ENCODE measurements around the gene IL34.
"Not testable (repeated sequence)": the region's sequence is repeated elsewhere in the genome, so short reads cannot be mapped to it uniquely, and the experiment has no call there.

IL34 gene

DNA sequence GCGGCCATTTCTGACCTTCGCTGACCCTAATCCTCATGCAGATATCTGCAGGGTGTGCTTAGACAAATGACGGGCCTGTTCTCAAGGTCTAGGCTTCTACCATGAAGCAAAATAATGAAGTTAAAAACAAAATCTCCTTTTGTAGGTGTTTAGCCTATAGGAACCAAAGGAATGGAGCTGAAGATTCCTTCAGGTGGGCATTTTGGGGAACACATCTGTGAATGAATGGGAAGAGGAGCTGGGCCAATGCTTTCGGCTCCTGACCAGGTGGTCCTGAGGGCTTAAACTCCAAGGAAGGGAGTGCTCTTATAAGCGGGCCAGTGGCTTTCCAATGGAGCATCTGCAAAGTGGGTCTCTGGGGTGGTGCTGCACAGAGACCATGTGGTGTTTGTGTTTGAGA is 14.1 kb upstream of the IL34 start:
- no peak for DNase-seq

DNA sequence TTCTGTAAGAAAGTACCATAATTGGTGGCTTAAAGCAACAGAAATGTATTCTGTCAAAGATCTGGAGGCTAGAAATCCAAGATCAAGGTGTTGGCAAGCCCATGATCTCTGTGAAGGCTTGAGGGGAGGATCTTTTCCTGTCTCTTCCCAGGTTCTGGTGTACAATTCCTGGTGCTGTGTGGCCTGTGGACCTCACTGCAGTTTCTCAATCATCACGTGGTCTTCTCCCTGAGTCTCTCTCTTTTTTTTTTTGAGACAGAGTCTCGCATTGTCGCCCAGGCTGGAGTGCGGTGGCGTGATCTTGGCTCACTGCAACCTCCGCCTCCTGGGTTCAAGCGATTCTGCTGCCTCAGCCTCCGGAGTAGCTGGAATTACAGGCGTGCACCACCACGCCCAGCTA is 12.7 kb upstream of the IL34 start:
- not testable (repeated sequence) for DNase-seq

DNA sequence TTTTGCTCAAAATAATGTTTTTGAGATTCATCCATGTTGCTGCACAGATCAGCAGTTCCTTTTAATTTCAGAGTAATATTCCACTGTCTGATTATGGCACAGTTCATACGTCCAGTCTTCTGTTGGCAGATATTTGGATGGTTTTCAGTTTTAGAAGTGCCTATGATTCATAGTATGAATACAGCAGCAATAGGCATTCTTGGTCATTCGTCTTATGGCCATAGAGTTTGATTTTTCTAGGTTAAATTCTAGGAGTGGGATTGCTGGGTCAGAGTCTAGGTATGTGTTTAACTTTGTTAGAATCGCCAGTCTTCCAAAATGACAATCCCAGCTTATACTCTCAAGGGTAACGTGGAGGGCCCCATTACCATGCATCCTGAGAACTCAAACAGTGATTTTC is 11.5 kb upstream of the IL34 start:
- no peak for DNase-seq

- no peak for DNase-seq
Measured at GRCh38 chr16:70635336-70636016, 10.9 kb upstream of the IL34 start.

DNA sequence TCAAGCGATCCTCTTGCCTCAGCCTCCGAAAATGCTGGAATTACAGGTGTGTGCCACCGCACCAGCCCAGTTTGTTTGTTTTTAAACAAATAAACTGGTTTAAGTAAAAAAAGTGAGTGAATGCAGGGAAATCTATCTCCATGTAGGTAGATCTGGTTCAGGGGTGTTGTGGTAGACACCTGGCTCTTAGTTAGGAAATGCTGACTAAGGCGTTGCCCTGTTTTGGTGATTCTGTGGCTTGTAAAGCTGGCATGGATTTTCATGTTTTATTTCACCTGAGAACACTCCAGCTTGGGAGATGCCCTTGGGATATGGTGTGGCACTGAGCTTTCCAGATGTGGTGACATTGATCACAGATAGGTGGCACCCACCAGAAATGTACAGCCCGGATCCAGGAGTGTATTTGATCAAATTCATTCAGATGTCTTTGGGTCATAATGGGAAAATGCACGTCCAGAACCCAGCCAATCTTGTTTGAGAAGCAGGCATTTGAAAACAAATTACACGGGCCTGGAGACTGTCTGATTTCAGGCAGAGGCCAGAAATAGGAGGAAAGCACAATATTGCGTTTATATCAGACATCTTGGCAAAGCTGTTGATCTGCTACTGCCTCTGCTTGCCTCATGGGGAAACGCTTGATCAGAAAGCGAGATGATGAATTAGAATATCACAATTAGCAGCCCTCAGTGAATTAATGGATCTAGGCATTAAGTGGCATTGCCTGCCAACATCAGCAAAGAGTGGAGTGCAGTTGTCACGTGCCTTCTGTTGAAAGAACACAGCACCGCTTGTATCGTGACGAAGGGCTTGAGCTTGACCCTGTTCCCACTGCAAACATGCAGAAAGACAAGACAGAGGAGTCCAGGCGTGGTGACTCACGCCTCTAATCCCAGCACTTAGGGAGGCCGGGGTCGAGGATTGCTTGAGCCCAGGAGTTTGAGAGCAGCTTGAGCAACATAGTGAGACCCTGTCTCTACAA is 7.3 kb upstream of the IL34 start:
- no peak for DNase-seq

DNA sequence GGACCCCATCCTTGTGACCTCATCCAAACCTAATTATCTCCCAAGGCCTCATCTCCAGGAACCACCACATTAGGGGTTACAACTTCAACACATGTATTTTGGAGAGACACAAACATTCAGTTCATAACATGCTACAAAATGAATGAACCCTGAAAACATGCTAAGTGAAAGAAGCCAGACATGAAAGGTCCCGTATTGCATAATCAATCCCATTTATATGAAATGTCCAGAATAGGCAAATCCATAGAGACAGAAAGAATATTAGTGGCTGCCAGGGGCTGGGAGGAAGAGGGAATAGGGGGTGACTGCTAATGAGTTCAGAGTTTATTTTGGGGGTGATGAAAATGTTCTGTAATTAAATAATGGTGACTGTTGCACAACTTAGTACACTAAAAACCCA is 3.7 kb upstream of the IL34 start:
- no peak for DNase-seq

DNA sequence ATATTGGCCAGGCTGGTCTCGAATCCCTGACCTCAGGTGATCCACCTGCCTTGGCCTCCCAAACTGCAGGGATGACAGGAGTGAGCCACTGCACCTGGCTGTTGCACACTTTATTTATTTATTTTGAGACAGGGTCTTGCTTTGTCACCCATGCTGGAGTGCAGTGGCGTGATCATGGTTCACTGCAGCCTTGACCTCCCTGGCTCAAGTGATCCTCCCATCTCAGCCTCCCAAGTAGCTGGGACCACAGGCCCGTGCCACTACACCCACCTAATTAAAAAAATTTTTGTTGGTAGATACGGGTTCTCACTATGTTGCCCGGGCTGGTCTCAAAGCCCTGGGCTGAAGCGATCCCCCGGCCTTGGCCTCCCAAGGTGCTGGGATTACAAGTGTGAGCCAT is 3.1 kb upstream of the IL34 start:
- DNase-seq: not testable (repeated sequence)

DNA sequence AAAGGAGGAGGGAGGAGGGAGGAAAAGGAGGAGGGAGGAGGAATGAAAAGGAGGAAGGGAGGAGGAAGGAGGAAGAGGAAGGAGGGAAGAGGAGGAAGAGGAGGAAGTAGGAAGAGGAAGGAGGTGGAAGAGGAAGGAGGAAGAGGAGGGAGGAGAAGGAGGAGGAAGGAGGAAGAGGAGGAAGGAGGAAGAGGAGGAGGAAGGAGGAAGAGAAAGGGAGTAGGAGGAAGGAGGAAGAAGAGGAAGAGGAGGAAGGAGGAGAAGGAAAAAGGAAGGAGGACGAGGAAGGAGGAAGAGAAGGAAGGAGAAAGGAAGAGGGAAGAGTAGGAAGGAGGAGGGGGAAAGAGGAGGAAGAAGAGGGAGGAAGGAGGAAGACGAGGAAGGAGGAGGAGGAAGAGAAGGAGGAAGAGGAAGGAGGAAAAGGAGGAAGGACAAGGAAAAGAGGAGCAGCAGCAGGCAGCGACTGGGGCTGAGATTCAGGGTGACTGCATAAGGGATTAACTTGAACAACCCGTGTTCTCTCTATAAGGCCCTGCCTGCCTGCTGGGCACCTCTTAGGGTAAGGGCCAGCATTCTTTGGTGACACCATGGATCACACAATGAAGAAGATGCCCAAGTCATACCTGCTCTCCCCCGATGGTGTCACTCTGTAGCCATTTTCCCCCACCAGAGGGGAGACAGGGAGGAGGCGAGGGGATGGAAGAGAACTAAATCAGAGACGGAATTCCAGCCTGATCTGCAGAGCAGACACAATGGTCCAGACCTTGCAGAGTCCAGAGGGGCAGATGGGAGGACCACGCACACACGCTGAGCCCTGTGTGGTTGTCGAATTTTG is 1.4 kb upstream of the IL34 start:
- DNase-seq: no peak

DNA sequence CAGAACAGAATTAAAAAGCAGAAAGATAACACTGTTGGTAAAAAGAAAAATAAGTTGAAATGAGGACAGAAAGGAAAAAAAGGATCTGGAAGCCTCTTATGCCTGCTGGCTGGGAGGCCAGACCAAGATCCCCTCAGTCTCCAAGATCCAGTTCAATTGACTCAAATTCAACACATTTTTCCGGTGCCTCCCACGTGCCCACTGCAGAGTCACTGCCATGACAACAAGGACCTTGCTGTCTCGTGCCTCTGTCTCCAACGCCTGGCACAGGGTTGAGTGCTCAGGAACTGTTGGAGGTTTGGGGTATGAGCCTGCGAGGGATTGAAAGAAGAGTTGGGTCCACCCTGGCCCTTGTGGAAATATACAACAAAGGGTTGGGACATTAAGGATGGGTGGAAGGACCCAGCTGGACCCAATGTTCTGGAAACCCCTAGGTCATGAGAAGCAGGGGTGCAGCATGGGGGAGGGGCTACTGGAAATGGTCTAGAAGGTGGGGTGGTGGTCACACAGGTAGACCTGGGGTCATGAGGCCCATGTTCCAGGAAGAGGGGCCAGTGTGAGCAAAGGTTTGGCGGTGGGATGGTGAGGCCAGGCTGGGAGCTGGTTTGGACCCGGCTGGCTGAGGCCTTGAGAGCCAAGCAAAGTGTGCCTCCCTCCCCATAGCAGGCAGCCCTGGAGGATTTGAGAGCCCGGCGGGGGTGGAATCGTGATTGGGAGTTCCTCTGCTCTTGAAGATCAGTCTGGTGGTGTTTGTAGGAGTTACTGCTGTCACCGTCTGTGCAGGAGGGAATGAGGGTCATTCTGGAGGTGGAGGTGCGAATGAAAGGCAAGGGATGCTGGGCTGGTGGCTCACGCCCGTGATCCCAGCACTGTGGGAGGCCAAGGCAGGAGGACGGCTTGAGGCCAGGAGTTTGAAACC is 1.3 kb downstream of the IL34 start:
- no peak for DNase-seq

GRCh38 chr16:70648606-70649005 is 2.2 kb downstream of the IL34 start:
- no peak for DNase-seq

DNA sequence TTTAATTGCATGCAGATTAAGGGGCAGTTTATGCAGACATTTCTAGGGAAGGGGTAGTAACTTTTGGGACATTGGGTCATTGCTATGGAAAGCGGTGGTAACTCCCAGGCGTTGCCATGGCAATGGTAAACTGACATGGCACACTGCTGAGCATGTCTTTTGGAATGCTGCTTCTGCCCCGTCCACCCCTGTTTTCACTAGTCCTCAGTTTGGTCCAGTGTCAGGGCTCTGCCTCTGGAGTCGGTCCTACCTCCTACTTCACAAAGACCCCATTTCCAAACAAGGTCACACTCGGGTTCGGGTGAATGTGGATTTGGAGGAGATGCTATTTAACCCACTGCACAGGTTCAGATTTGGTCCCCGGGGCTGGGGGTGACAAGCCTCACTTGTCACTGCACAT is 2.9 kb downstream of the IL34 start:
- no peak for DNase-seq

GRCh38 chr16:70650216-70650615 is 3.9 kb downstream of the IL34 start:
- no peak for DNase-seq

- DNase-seq: no peak
Measured at GRCh38 chr16:70651524-70651923, 5.2 kb downstream of the IL34 start.

GRCh38 chr16:70652322-70652721 is 6.0 kb downstream of the IL34 start:
- no peak for DNase-seq

- DNase-seq: no peak
Measured at GRCh38 chr16:70653406-70653805, 7.0 kb downstream of the IL34 start.

DNA sequence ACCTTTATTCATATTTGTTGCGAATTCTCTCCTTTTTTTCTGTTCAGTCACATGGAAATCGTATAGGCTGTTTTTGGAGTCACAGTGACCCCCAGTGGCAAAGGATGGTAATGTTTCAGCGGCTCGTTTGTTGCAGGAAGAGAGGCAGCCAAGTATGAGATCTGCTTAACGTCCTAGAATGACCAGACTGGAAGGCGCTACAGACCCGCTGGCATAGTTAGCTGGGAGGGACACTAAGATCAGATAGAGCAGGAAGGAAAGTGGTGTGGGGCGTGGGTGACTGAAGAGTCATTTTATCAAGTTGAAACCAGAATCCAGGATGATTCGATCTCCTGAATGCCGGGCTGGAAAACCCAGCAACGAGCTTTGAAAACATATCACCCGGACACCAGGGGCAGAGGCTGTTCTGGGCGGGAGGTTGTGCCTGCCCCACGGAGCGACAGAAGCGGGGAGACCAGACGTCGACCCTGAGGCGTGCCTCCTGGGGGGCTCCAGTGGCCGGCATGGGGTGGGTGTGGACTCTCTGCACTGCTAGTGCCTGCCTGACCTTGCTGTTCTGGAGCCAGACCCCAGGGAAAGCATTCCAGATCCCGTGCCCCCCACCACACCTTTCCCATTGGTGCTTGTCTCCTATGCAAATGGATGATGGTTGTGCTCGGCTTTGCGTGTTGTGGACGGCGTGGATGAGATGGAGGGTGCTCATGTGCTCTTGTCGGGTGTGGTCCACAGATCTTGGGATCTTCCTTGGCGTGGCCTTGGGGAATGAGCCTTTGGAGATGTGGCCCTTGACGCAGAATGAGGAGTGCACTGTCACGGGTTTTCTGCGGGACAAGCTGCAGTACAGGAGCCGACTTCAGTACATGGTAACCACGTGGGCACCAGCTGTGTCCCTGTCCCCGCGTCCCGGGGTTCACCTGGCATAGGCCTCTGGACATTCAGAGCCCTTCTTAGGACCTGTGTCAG is 7.7 kb downstream of the IL34 start:
- DNase-seq: peak; percentile 7 to 73

GRCh38 chr16:70656065-70656711 is 9.8 kb downstream of the IL34 start:
- DNase-seq: no peak

DNA sequence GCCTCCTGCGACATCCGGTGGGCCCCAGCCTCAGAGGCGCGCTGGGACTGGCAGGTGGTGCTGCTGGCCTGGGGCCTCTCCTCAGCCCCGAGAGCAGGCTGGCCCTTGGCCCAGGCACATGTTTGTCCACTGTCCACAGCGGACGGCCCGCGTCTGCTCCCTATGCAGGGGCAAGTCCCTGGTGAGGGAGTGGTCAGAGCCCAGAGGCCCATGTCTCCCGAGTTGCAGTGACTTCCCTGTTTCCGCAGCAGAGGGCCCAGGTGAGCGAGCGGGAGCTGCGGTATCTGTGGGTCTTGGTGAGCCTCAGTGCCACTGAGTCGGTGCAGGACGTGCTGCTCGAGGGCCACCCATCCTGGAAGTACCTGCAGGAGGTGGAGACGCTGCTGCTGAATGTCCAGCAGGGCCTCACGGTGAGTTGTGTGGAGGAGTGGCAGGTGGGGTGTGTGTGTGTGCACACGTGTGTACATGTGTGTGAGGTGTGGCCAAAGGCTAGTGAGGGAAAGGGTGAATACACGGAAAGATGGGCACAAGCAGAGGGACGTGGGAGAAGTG is 10.4 kb downstream of the IL34 start:
- DNase-seq: no peak

DNA sequence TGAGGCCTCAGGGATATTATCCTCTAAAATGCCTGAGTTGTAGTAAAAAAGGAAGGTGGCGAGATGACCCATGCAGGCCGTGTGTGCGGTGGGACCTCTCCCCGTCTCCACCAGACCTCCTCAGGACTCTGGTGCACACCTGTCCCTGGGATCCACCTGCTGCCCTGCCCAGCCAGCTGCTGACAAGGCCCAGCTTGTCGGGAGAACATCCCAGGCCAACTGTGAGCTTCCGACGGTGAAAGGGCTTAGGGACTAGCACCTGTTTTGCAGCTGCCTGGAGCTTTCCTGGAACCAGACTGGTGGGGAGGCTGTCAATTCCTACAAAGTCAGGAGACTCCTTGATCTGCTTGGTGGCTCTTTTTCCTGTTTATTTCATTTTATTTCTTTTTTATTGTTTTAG is 11.6 kb downstream of the IL34 start:
- DNase-seq: no peak

DNA sequence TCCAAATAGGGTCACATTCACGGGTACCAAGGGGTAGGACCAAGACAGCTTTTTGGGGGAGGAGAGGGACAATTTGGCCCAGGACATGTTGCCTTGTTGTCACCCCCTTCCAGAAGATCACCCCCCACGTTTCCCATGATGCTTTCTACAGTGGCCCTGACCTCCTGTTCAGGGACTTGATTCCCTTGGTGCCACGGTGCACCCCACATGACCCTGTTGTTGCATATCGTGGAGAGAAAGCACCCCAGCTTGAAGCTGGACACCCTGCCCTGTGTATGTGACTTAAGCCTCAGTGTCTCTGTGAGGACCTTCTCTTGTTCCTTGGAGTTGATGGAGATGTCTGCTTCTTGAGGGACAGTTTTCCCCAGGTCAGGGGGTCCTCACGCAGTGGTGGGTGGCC is 12.6 kb downstream of the IL34 start:
- DNase-seq: no peak

Data from NCI-H446 (cell line).